GM19397 (cell line): ENCODE results near the gene ARPC1A.
"Not testable (repeated sequence)": the region's sequence is repeated elsewhere in the genome, so short reads cannot be mapped to it uniquely, and the experiment has no call there.

Experiments used
- ATAC-seq: cut with Tn5 transposase; IDR thresholded peaks from one replicate; pipeline ENCODE4 v1.9.1; 2021; ENCODE audit warnings: mild to moderate bottlenecking, moderate library complexity; ENCODE audit not compliant: unreplicated experiment

ARPC1A gene

GRCh38 chr7:99325592-99326407 is at the start of gene ARPC1A:
ARPC1A (plus strand) TSS chr7:99325898; CDS start chr7:99333354, 7,456 bp downstream.
- ATAC-seq, result peak; percentile 97

- no peak for ATAC-seq
Observed at GRCh38 chr7:99278180-99278579, 47.5 kb upstream of the ARPC1A start.

- ATAC-seq, result not testable (repeated sequence)
Observed at GRCh38 chr7:99284165-99284564, 41.5 kb upstream of the ARPC1A start.

- ATAC-seq, result no peak
Observed at GRCh38 chr7:99287779-99288534, 37.7 kb upstream of the ARPC1A start.

- ATAC-seq, result no peak
Observed at GRCh38 chr7:99289185-99289584, 36.5 kb upstream of the ARPC1A start.

GRCh38 chr7:99290148-99290547 is 35.5 kb upstream of the ARPC1A start:
- ATAC-seq, result not testable (repeated sequence)

GRCh38 chr7:99290980-99291607 is 34.6 kb upstream of the ARPC1A start:
- ATAC-seq, result no peak

GRCh38 chr7:99292127-99292526 is 33.6 kb upstream of the ARPC1A start:
- no peak for ATAC-seq

GRCh38 chr7:99293167-99293566 is 32.5 kb upstream of the ARPC1A start:
- no peak for ATAC-seq

- ATAC-seq, result no peak
Observed at GRCh38 chr7:99293650-99294049, 32.0 kb upstream of the ARPC1A start.

GRCh38 chr7:99296471-99296870 is 29.2 kb upstream of the ARPC1A start:
- no peak for ATAC-seq

- ATAC-seq, result no peak
Observed at GRCh38 chr7:99301496-99301895, 24.2 kb upstream of the ARPC1A start.

- no peak for ATAC-seq
Observed at GRCh38 chr7:99305473-99306260, 20.0 kb upstream of the ARPC1A start.

GRCh38 chr7:99308461-99309074 is 17.1 kb upstream of the ARPC1A start:
- ATAC-seq, result no peak

GRCh38 chr7:99309111-99309510 is 16.6 kb upstream of the ARPC1A start:
- ATAC-seq, result no peak

- no peak for ATAC-seq
Observed at GRCh38 chr7:99310004-99310403, 15.7 kb upstream of the ARPC1A start.

- ATAC-seq, result no peak
Observed at GRCh38 chr7:99311702-99312101, 14.0 kb upstream of the ARPC1A start.

- ATAC-seq, result no peak
Observed at GRCh38 chr7:99312316-99313203, 13.1 kb upstream of the ARPC1A start.

- ATAC-seq, result no peak
Observed at GRCh38 chr7:99313204-99313573, 12.5 kb upstream of the ARPC1A start.
